ENCODE results near the gene EPHA3.

GRCh38 chr3:89067736-89068135 is 39.7 kb upstream of the EPHA3 start:
- TF ChIP-seq CTCF (IDR thresholded peaks at IDR 0.05 in 2 of 3, conservative IDR thresholded peaks at IDR 0.05 in 1 of 3; ENCODE audit: control insufficient read depth in 2 of 3, extremely low read depth in 1 of 3, insufficient read depth in 1 of 3, low read depth in 3 of 3, low read length in 3 of 3) (no peak), ASH2L (IDR thresholded peaks at IDR 0.05; ENCODE audit: borderline replicate concordance, low read depth) (no peak), ATF3 (IDR thresholded peaks at IDR 0.05; ENCODE audit: borderline replicate concordance, extremely low read depth, low read depth, low read length) (no peak), RAD21 (IDR thresholded peaks at IDR 0.05; ENCODE audit: insufficient read depth, low read depth, low read length) (no peak), POLR2A (IDR thresholded peaks at IDR 0.05; ENCODE audit: low read depth, low read length) (no peak), BMI1 (IDR thresholded peaks at IDR 0.05; ENCODE audit: borderline replicate concordance) (no peak), POLR2AphosphoS5 (IDR thresholded peaks at IDR 0.05; ENCODE audit: low read length) (no peak)
- TF ChIP-seq, protein P1, sequence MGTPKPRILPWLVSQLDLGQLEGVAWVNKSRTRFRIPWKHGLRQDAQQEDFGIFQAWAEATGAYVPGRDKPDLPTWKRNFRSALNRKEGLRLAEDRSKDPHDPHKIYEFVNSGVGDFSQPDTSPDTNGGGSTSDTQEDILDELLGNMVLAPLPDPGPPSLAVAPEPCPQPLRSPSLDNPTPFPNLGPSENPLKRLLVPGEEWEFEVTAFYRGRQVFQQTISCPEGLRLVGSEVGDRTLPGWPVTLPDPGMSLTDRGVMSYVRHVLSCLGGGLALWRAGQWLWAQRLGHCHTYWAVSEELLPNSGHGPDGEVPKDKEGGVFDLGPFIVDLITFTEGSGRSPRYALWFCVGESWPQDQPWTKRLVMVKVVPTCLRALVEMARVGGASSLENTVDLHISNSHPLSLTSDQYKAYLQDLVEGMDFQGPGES (IDR thresholded peaks at IDR 0.05), result no peak

All from GM12878 (cell line).